ENCODE data around the gene AKAP9. TPM values are rescaled to one million over a fixed set of nuclear protein-coding genes. Genes with fewer than 3 reads are reported as not detected.
"Not testable (repeated sequence)": the region's sequence is repeated elsewhere in the genome, so short reads cannot be mapped to it uniquely, and the experiment has no call there.

The AKAP9 gene
- total RNA-seq, 2 experiments from 2014 or later, result 25.3 to 25.4 TPM

DNA sequence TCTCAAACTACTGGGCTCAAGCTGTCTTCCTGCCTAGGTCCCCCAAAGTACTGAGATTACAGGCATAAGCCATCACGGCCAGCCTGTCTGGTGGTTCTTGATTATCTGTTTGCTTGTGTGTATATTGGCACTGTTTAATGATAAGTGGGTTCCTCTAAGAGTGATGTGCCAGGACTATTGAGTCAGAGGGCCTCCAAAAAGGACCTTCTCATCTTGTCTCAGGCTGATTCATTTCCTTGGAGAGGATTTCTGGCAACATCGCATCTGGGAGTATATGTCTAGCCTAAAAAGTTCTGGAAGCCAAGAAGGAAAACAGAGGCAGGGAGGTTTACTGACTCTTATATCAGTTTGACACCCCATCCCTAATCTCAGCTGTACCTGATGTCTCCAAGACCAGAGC is 27.1 kb upstream of the AKAP9 start:
- no peak overlapping the region for H3K27ac Mint-ChIP-seq
- ATAC-seq (no peak), DNase-seq (no peak)
- H3K27me3 Mint-ChIP-seq, result peaks cover 14% of the 10 kb centered on the region
- no peaks in the 10 kb centered on the region for H3K36me3 Mint-ChIP-seq (ENCODE audit: low read depth)
- intact Hi-C loops (cut with DNase I, micrococcal nuclease), result no loop called here
- H3K4me1 Mint-ChIP-seq, result no peaks in the 10 kb centered on the region
- CTCF ChIA-PET, result no interaction called here
- POLR2A ChIA-PET, result no interaction called here
- no peak overlapping the region for H3K4me3 Mint-ChIP-seq
- H3K9me3 Mint-ChIP-seq (ENCODE audit: low read depth), result no peaks in the 10 kb centered on the region

DNA sequence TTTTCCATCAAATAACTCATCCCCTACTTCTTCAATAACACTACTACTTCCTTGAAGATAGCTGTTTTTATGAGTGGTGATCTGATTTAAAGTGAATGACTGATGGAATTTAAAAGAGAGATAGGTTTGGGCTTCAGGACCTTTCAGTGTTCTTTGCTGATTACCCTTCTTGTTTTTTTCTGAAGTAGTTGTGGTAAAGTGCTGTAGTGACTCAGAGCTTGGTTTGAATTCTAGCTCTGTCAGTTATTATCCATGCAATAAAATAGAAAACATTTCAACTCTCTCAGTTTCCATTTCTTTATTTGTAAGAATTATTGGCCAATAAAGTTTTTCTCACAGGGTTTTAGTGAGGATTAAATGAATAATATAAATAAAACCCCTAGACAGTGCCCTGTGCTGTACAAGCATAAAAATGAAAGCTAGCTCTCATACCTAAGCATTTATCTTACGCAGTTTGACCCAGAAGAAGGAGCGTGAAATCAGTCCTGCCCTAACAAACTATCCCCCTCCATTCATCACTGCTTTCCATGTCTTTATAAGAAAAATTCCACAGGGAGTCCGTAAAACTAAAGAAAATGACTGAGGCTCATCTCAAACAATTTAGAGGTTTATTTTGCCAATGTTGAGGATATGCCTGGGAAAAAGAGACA is 25.1 kb upstream of the AKAP9 start:
- H3K36me3 Mint-ChIP-seq (ENCODE audit: low read depth), result no peaks in the 10 kb centered on the region
- intact Hi-C loops (cut with DNase I, micrococcal nuclease), result no loop called here
- ChIA-PET CTCF (no interaction called here), POLR2A (no interaction called here)
- peaks cover 8% of the 10 kb centered on the region for H3K27me3 Mint-ChIP-seq
- no peak overlapping the region for H3K27ac Mint-ChIP-seq
- no peaks in the 10 kb centered on the region for H3K4me1 Mint-ChIP-seq
- ATAC-seq (peak; percentile 30), DNase-seq (no peak)
- no peaks in the 10 kb centered on the region for H3K9me3 Mint-ChIP-seq (ENCODE audit: low read depth)
- no peak overlapping the region for H3K4me3 Mint-ChIP-seq

DNA sequence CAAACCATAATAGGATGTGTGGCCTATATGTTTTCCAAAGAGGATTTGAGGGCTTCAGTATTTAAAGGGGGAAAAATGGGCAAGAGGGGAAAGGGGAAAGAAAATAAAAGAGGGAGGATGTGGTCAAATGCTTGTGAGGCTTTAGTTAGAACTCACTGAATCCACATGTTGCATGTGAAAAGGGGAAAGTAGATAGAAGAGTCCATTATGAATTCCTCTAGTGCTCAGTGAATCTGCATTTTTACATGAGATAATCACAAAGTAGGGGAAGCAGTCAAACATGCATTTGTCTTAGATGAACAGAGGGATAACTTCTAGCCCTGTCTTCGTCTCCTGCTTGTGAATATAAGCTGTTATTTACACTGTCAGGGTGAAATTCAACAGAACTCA is 24.6 kb upstream of the AKAP9 start:
- no peak overlapping the region for H3K27ac Mint-ChIP-seq
- ChIA-PET POLR2A (no interaction called here), CTCF (interaction anchor here (0.7 kb wide), 1 partner anchor 508 kb away, joined by 3 read pairs; no protein-coding TSS in a partner anchor)
- ATAC-seq (no peak), DNase-seq (no peak)
- no peak overlapping the region for H3K4me3 Mint-ChIP-seq
- H3K4me1 Mint-ChIP-seq, result no peaks in the 10 kb centered on the region
- intact Hi-C loops (cut with DNase I, micrococcal nuclease), result no loop called here
- H3K9me3 Mint-ChIP-seq (ENCODE audit: low read depth), result no peaks in the 10 kb centered on the region
- H3K36me3 Mint-ChIP-seq (ENCODE audit: low read depth), result no peaks in the 10 kb centered on the region
- H3K27me3 Mint-ChIP-seq, result peaks cover 8% of the 10 kb centered on the region

DNA sequence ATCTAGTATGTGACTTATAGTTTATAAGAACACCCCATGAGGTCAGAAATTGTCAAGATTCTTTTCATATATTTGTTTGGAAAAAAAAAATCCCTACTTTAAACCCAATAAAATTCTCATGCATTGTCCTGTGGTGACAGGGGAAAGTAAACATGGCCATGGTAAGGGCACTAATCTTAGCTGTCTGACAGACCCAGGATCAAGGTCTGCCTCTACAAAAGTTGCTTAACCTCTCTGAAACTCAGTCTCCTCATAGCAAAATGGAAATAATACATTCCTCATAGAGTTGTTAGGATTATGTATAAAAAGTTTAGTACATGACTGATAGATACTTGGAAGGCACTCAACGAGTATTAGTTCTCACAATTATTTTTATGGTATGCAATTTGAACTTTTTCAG is 22.3 kb upstream of the AKAP9 start:
- peaks cover 8% of the 10 kb centered on the region for H3K27me3 Mint-ChIP-seq
- ChIA-PET POLR2A (no interaction called here), CTCF (no interaction called here)
- H3K36me3 Mint-ChIP-seq (ENCODE audit: low read depth), result no peaks in the 10 kb centered on the region
- intact Hi-C loops (cut with DNase I, micrococcal nuclease), result no loop called here
- DNase-seq (no peak), ATAC-seq (no peak)
- no peak overlapping the region for H3K27ac Mint-ChIP-seq
- no peaks in the 10 kb centered on the region for H3K4me1 Mint-ChIP-seq
- no peaks in the 10 kb centered on the region for H3K9me3 Mint-ChIP-seq (ENCODE audit: low read depth)
- no peak overlapping the region for H3K4me3 Mint-ChIP-seq

DNA sequence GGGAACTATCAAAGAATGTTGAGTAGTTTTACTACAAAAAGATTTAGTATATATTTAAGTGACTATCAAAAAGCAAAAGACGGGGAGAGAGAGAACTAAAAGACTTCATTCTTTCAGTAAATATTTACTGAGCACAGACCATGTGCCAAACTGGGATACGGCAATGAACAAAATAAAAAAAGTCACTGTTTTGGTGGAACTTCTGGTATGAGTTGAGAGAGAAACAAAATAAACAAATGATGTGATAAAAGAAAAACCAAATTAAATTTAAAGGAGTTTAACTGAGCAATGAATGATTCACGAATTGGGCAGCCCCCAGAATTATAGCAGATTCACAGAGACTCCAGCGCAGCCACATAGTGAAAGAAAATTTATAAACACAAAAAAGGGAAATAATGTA is 17.8 kb upstream of the AKAP9 start:
- no peak overlapping the region for H3K27ac Mint-ChIP-seq
- H3K9me3 Mint-ChIP-seq (ENCODE audit: low read depth), result peaks cover 2% of the 10 kb centered on the region
- H3K4me1 Mint-ChIP-seq, result no peaks in the 10 kb centered on the region
- peaks cover 9% of the 10 kb centered on the region for H3K27me3 Mint-ChIP-seq
- DNase-seq (no peak), ATAC-seq (no peak)
- CTCF ChIA-PET, result no interaction called here
- intact Hi-C loops (cut with DNase I, micrococcal nuclease), result no loop called here
- no peak overlapping the region for H3K4me3 Mint-ChIP-seq
- POLR2A ChIA-PET, result no interaction called here
- no peaks in the 10 kb centered on the region for H3K36me3 Mint-ChIP-seq (ENCODE audit: low read depth)

DNA sequence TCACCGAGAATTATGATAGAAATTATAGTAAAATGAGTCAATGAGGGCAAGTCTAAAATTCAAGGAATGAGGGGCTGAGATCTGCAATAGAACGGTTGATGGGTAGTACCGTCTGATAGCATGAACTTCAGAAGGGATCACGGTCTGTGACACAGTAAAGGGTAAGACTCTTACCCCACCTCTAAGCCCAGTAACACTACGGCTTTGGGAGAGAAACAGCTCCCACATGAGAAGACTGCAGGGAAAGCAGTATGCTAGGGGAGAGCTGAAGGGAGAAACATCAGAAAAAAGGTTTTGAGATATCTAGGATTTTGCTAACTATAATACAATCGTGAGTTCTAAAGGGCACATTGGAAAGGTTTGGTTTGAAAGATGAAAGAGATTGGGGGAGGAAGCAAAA is 12.8 kb upstream of the AKAP9 start:
- DNase-seq, result no peak
- Mint-ChIP-seq H3K4me3 (no peak overlapping the region), H3K36me3 (ENCODE audit: low read depth) (no peaks in the 10 kb centered on the region), H3K27me3 (peaks cover 9% of the 10 kb centered on the region), H3K9me3 (ENCODE audit: low read depth) (peaks cover 4% of the 10 kb centered on the region), H3K4me1 (peaks cover 8% of the 10 kb centered on the region), H3K27ac (no peak overlapping the region)
- ChIA-PET POLR2A (no interaction called here), CTCF (no interaction called here)
- intact Hi-C loops (cut with DNase I, micrococcal nuclease), result no loop called here
- ATAC-seq, result no peak

DNA sequence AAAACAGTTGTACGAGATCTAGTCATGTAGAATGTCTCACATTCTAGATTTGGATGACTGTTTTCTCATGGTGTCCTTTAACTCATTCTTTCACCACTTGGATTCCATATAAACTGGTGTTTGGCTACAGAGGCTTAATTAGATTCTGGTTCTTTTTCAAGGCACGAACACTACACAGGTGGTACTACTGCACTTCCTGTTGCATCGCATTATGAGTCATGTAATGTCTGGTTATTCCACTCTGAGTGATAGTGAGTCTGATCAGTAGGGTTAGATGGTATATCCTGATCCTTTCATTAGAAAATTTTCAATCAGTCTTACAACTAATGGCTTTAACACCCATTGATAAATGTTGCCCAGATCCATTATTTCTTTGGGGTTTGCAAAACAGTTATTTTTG is 11.2 kb upstream of the AKAP9 start:
- ChIA-PET CTCF (no interaction called here), POLR2A (no interaction called here)
- Mint-ChIP-seq H3K4me3 (no peak overlapping the region), H3K9me3 (ENCODE audit: low read depth) (peaks cover 4% of the 10 kb centered on the region), H3K27me3 (peaks cover 7% of the 10 kb centered on the region), H3K27ac (peak overlapping the region; percentile 44), H3K4me1 (peaks cover 8% of the 10 kb centered on the region), H3K36me3 (ENCODE audit: low read depth) (no peaks in the 10 kb centered on the region)
- ATAC-seq (peak; percentile 92), DNase-seq (no peak)
- intact Hi-C loops (cut with DNase I, micrococcal nuclease), result no loop called here

DNA sequence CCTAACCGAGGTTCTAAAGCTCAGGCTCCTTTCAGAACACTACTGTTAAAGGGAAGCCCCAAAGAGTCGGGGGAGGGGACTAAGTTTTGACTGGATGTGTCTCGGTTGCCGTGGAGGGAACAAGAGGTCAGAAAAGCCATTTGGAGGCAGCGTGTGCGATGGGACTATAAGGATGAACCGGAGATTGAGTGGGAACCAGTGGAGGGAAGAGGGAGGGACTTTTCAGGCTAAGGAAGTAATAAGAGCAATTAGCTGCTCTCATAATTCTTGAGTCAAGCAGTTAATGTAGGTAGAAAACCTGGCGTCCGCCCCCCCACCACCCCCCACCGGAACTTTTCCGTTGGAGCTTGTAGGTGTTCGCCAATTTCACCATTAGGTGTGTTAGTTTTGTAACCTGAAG is 491 bp upstream of the AKAP9 start:
- peaks cover 3% of the 10 kb centered on the region for H3K36me3 Mint-ChIP-seq (ENCODE audit: low read depth)
- DNase-seq (peak; percentile 58), ATAC-seq (peak; percentile 42)
- POLR2A ChIA-PET, result interaction anchor here (0.5 to 1.4 kb wide), 5 partner anchors 59 to 306 kb away, joined by 3 to 5 read pairs (median 3); partner anchors contain the start of genes ANKIB1, KRIT1 and MTERF1
- intact Hi-C loops (cut with DNase I, micrococcal nuclease), result loop anchor here (1.0 to 10.0 kb wide), 7 partner anchors 60 to 1595 kb away; partner anchors contain the start of genes CYP51A1 (in 2 of the 2), MTERF1 (in 2 of the 2), PEX1 (in 2 of the 2) and RBM48 (in 2 of the 2)
- H3K4me3 Mint-ChIP-seq, result peak overlapping the region; percentile 87
- no peaks in the 10 kb centered on the region for H3K9me3 Mint-ChIP-seq (ENCODE audit: low read depth)
- H3K27me3 Mint-ChIP-seq, result no peaks in the 10 kb centered on the region
- CTCF ChIA-PET, result interaction anchor here (1.1 to 3.1 kb wide), 2 partner anchors 60 to 484 kb away, joined by 3 to 20 read pairs; partner anchors contain the start of gene MTERF1
- peaks cover 24% of the 10 kb centered on the region for H3K4me1 Mint-ChIP-seq
- peak overlapping the region; percentile 94 for H3K27ac Mint-ChIP-seq

DNA sequence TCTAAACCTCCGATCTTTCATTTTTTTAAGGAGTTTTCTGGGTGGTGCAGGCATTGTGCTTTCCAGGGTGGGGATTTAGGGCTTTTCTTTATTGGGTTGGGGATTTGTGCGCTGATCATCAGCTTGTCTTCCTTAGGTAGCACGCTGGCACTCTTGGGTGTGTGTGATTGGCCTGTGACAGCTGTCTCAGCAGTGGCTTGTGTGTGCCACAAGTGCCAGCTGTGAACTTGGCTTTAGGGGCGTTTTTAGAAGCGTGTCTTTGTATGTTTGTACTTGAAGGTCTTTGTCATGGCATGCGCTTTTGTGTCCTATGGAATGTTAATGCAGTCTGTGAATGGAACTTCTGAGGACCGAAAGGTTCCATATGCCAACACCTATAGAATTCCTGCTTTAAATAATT is 788 bp downstream of the AKAP9 start:
- CTCF ChIA-PET, result interaction anchor here (0.8 to 3.1 kb wide), 7 partner anchors 12 to 506 kb away, joined by 3 to 20 read pairs (median 3); partner anchors contain the start of genes GATAD1 and MTERF1
- Mint-ChIP-seq H3K36me3 (ENCODE audit: low read depth) (peaks cover 5% of the 10 kb centered on the region), H3K4me3 (peak overlapping the region; percentile 87), H3K27ac (peak overlapping the region; percentile 94), H3K9me3 (ENCODE audit: low read depth) (no peaks in the 10 kb centered on the region), H3K4me1 (peaks cover 34% of the 10 kb centered on the region), H3K27me3 (no peaks in the 10 kb centered on the region)
- intact Hi-C loops (cut with DNase I, micrococcal nuclease), result loop anchor here (1.0 to 10.0 kb wide), 5 partner anchors 304 to 1597 kb away; partner anchors contain the start of genes PEX1 (in 2 of the 2), RBM48 (in 2 of the 2), ANKIB1 (in 1 of the 2) and GTPBP10 (in 1 of the 2)
- DNase-seq (peak; percentile 71), ATAC-seq (peak; percentile 36)
- POLR2A ChIA-PET, result interaction anchor here (0.7 kb wide), 1 partner anchor 304 kb away, joined by 3 read pairs; the partner anchor contains the start of genes ANKIB1 and KRIT1

DNA sequence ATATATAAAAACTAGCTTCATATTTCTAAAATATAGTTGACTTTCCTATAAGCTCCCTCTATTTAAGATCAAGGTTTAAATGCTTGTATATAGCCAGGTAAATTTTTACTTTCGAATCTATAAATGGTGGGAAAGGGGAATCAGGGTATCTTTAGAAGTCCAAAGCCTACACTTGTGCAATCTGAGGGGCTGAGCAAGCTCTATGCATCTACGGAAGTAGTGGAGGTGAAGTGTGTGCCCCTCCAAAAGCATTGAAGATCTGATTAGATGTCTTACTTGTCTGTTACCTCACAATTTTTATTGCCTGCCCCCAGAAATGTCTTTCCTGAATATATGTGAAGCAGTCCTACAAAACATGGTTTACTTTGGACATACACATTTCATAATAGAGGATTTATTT is 1.6 kb downstream of the AKAP9 start:
- POLR2A ChIA-PET, result interaction anchor here (0.5 kb wide), 1 partner anchor 82 kb away, joined by 3 read pairs; no protein-coding TSS in a partner anchor
- intact Hi-C loops (cut with DNase I, micrococcal nuclease), result loop anchor here (5.0 to 10.0 kb wide), 3 partner anchors 585 to 1598 kb away; partner anchors contain the start of genes GTPBP10 (in 1 of the 2), PEX1 (in 1 of the 2), RBM48 (in 1 of the 2) and VPS50 (in 1 of the 2)

DNA sequence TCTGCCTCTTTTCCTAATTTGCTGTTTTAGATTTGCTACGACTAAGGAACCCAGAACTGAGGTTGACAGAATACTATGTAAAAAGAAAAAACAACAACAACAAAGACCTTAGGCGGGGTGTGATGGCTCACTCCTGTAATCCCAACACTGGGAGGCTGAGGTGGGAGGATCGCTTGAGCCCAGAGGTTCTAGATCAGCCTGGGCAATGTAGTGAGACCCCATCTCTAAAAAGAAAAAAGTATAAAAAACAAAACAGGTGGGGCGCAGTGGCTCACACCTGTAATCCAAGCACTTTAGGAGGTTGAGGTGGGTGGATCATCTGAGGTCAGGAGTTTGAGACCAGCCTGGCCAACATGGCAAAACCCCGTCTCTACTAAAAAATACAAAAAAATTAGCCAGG is 4.3 kb downstream of the AKAP9 start:
- H3K4me3 Mint-ChIP-seq; DNase-seq; H3K27me3 Mint-ChIP-seq; CTCF ChIA-PET; H3K9me3 Mint-ChIP-seq (ENCODE audit: low read depth); ATAC-seq; H3K27ac Mint-ChIP-seq: not testable (repeated sequence)
- Mint-ChIP-seq H3K4me1 (peaks cover 43% of the 10 kb centered on the region), H3K36me3 (ENCODE audit: low read depth) (peaks cover 14% of the 10 kb centered on the region)
- intact Hi-C loops (cut with DNase I, micrococcal nuclease), result loop anchor here (5.0 to 10.0 kb wide), 3 partner anchors 582 to 1600 kb away; partner anchors contain the start of genes GTPBP10 (in 1 of the 2), PEX1 (in 1 of the 2), RBM48 (in 1 of the 2) and VPS50 (in 1 of the 2)
- POLR2A ChIA-PET, result interaction anchor here (0.7 kb wide), 1 partner anchor 100 kb away, joined by 5 read pairs; no protein-coding TSS in a partner anchor

More for the DNA sequence above, 1.6 kb downstream of the AKAP9 start:
- peak overlapping the region; percentile 87 for H3K4me3 Mint-ChIP-seq
- CTCF ChIA-PET, result interaction anchor here (0.5 to 1.2 kb wide), 5 partner anchors 12 to 505 kb away, joined by 3 to 6 read pairs (median 3); partner anchors contain the start of gene GATAD1
- no peaks in the 10 kb centered on the region for H3K27me3 Mint-ChIP-seq
- ATAC-seq (no peak), DNase-seq (no peak)
- H3K36me3 Mint-ChIP-seq (ENCODE audit: low read depth), result peaks cover 9% of the 10 kb centered on the region
- H3K4me1 Mint-ChIP-seq, result peaks cover 39% of the 10 kb centered on the region
- H3K27ac Mint-ChIP-seq, result no peak overlapping the region
- H3K9me3 Mint-ChIP-seq (ENCODE audit: low read depth), result no peaks in the 10 kb centered on the region

Data from activated CD4-positive, alpha-beta T cell treated with anti-CD3 and anti-CD28 coated beads for 36 hours (primary cell).